ENCODE measurements around the gene SCN8A.
"Not testable (repeated sequence)": the region's sequence is repeated elsewhere in the genome, so short reads cannot be mapped to it uniquely, and the experiment has no call there.

Gene SCN8A

DNA sequence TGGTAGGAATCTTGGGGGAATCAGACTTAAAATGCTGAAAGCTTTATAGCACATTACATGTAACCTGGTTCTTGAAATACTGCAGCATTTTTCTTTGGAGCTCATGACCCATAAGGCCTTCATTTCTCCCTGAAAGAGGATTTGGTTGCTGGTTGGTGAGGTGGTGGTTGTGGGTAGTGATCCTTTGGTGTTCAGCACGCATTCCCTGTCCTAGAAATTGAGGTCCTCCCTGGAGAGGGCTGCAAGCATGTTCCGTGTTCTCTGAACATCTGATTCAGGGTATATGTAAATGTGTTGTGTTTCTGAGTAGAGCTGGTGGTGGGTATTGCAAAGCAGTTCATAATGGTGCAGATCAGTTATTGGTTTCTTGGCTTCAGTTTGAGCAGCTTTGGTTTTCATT is 2.0 kb downstream of the SCN8A start:
- Histone ChIP-seq H3K4me3 (ENCODE audit: low read length) (no peak overlapping the region), H3K27me3 (ENCODE audit: control insufficient read depth, insufficient read depth, low read length) (peaks cover 4% of the 10 kb centered on the region), H3K36me3 (ENCODE audit: control insufficient read depth, insufficient read depth, low read length) (no peaks in the 10 kb centered on the region), H3K9ac (ENCODE audit: low read length) (no peak overlapping the region), H3K27ac (ENCODE audit: low read depth, low read length) (no peak overlapping the region), H3K4me1 (ENCODE audit: control insufficient read depth, insufficient read depth, low read length) (no peaks in the 10 kb centered on the region)

DNA sequence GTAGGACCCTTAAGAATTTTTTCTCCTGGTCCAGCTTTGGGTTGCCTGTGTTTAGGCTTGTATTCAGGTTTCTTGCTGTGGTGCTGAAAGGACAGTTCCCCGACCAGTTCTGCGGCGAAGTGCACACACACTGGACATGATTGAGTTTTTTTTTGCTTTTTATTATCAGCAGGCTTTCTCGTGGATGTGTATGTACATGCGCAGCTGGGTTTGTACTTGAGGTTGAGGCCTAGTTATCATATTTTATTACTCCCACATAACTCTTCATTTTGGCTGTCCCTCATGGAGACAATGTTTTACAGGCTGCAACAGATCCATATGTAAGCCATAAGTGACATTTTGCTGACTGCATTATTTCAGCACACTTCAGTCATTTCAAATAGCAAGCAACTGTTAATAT is 2.5 kb downstream of the SCN8A start:
- Histone ChIP-seq H3K27me3 (ENCODE audit: control insufficient read depth, insufficient read depth, low read length) (peaks cover 4% of the 10 kb centered on the region), H3K4me1 (ENCODE audit: control insufficient read depth, insufficient read depth, low read length) (no peaks in the 10 kb centered on the region), H3K9ac (ENCODE audit: low read length) (no peak overlapping the region), H3K36me3 (ENCODE audit: control insufficient read depth, insufficient read depth, low read length) (no peaks in the 10 kb centered on the region), H3K27ac (ENCODE audit: low read depth, low read length) (no peak overlapping the region), H3K4me3 (ENCODE audit: low read length) (no peak overlapping the region)

DNA sequence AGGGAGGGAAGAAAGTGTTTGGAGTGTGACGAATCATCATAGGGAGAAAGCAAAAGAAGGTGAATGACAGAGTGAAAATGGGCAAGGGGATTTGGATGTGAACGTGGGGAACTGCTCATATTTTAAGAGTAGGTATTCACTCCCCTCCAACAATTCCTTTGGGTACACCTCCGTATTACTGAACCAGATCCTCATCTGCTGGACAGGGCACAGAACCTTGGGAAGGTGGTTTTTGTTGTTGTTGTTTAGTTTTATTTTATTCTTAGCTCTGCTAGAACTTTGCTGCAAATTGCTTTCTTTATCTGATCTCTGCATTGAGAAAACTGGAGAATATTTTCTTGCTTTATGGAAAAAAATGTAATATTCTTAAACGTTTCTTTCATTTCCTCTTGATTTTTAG is 7.1 kb downstream of the SCN8A start:
- no peaks in the 10 kb centered on the region for H3K27me3 ChIP-seq (ENCODE audit: control insufficient read depth, insufficient read depth, low read length)
- no peaks in the 10 kb centered on the region for H3K4me1 ChIP-seq (ENCODE audit: control insufficient read depth, insufficient read depth, low read length)
- no peak overlapping the region for H3K27ac ChIP-seq (ENCODE audit: low read depth, low read length)

DNA sequence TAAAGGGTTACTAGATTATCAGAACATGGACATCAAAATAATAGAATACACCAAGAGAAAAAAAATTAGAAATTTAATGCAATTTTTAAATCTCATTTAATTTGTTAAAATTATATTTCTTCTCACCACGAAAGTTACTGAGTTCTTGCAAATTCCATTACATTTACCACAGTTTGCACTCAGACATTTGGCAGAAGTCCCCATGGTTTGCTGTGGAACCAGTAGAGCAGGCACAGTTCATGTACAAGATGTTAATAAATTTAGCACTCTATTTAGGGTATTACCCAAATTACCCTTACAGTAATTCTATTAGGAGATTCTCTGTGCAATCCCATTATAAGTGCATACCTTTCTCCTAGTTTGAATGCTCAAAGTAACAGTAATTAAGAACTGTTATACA is 9.7 kb downstream of the SCN8A start:
- Histone ChIP-seq H3K4me1 (ENCODE audit: control insufficient read depth, insufficient read depth, low read length) (no peaks in the 10 kb centered on the region), H3K9ac (ENCODE audit: low read length) (no peak overlapping the region), H3K36me3 (ENCODE audit: control insufficient read depth, insufficient read depth, low read length) (no peaks in the 10 kb centered on the region), H3K27ac (ENCODE audit: low read depth, low read length) (no peak overlapping the region), H3K4me3 (ENCODE audit: low read length) (no peak overlapping the region), H3K27me3 (ENCODE audit: control insufficient read depth, insufficient read depth, low read length) (no peaks in the 10 kb centered on the region)

More for the DNA sequence above, 7.1 kb downstream of the SCN8A start:
- Histone ChIP-seq H3K9ac (ENCODE audit: low read length) (no peak overlapping the region), H3K36me3 (ENCODE audit: control insufficient read depth, insufficient read depth, low read length) (no peaks in the 10 kb centered on the region), H3K4me3 (ENCODE audit: low read length) (no peak overlapping the region)

DNA sequence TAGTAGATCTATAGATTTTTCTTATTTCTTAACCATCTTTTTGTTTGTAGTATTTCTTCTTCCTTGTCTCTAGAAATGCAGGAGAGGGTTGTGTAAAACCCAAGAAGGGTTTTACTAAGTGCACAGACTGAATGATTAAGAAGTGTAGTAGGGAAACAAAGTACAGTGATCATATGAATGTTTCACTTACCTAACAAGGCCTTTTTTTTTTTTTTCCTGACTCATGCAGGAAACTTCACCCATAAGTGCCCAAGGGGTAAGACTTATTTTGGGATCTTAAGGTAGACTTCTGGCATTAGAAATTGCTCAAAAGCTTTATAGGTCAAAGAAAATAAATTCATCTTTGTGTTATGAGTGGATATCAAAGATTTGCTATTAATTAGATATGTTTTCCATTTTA is 10.2 kb downstream of the SCN8A start:
- Histone ChIP-seq H3K27me3 (ENCODE audit: control insufficient read depth, insufficient read depth, low read length) (no peaks in the 10 kb centered on the region), H3K4me3 (ENCODE audit: low read length) (no peak overlapping the region), H3K4me1 (ENCODE audit: control insufficient read depth, insufficient read depth, low read length) (no peaks in the 10 kb centered on the region), H3K9ac (ENCODE audit: low read length) (no peak overlapping the region), H3K36me3 (ENCODE audit: control insufficient read depth, insufficient read depth, low read length) (no peaks in the 10 kb centered on the region), H3K27ac (ENCODE audit: low read depth, low read length) (no peak overlapping the region)

DNA sequence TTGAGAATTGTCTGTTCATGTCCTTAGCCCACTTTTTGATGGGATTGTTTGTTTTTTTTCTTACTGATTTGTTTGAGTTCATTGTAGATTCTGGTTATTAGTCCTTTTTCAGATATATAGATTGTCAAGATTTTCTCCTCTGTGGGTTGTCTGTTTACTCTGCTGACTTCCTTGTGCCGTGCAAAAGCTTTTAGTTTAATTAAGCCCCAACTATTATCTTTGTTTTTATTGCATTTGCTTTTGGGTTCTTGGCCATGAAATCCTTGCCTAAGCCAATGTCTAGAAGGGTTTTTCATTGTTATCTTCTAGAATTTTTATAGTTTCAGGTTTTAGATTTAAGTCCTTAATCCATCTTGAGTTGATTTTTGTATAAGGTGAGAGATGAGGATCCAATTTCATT is 14.9 kb downstream of the SCN8A start:
- H3K27me3 ChIP-seq (ENCODE audit: control insufficient read depth, insufficient read depth, low read length); H3K4me1 ChIP-seq (ENCODE audit: control insufficient read depth, insufficient read depth, low read length); H3K27ac ChIP-seq (ENCODE audit: low read depth, low read length); H3K4me3 ChIP-seq (ENCODE audit: low read length); H3K9ac ChIP-seq (ENCODE audit: low read length); H3K36me3 ChIP-seq (ENCODE audit: control insufficient read depth, insufficient read depth, low read length): not testable (repeated sequence)

DNA sequence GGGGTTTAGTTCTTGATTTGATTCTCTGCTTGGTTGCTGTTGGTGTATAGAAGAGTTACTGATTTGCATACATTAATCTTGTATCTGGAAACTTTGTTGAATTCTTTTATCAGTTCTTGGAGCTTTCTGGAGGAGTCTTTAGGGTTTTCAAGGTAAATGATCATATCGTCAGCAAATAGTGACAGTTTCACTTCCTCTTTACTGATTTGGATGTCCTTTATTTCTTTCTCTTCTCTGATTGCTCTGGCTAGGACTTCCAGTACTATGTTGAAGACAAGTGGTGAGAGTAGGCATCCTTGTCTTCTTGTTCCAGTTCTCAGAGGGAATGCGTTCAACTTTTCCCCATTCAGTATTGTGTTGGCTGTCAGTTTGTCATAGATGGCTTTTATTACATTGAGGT is 16.2 kb downstream of the SCN8A start:
- H3K9ac ChIP-seq (ENCODE audit: low read length); H3K27me3 ChIP-seq (ENCODE audit: control insufficient read depth, insufficient read depth, low read length); H3K27ac ChIP-seq (ENCODE audit: low read depth, low read length); H3K4me1 ChIP-seq (ENCODE audit: control insufficient read depth, insufficient read depth, low read length); H3K36me3 ChIP-seq (ENCODE audit: control insufficient read depth, insufficient read depth, low read length); H3K4me3 ChIP-seq (ENCODE audit: low read length): not testable (repeated sequence)

DNA sequence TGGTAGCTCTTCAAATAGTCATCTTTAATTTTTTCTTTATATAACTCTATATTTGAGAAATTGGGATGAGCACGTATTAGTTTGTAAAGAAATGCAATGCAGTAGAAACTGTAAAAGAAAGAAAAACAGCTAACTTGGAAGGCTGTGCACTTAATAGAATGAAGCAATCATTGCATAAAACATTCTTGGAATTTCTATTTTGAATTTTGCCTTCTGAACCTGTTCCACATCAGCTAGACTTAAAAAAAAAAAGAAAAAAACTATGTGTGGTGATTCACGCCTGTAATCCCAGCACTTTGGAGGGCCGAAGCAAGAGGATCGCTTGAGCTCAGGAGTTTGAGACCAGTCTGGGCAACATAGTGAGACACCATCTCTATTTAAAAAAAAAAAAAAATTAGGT is 29.4 kb downstream of the SCN8A start:
- Histone ChIP-seq H3K27me3 (ENCODE audit: control insufficient read depth, insufficient read depth, low read length) (no peaks in the 10 kb centered on the region), H3K4me1 (ENCODE audit: control insufficient read depth, insufficient read depth, low read length) (no peaks in the 10 kb centered on the region), H3K27ac (ENCODE audit: low read depth, low read length) (no peak overlapping the region), H3K9ac (ENCODE audit: low read length) (no peak overlapping the region), H3K4me3 (ENCODE audit: low read length) (no peak overlapping the region), H3K36me3 (ENCODE audit: control insufficient read depth, insufficient read depth, low read length) (no peaks in the 10 kb centered on the region)

DNA sequence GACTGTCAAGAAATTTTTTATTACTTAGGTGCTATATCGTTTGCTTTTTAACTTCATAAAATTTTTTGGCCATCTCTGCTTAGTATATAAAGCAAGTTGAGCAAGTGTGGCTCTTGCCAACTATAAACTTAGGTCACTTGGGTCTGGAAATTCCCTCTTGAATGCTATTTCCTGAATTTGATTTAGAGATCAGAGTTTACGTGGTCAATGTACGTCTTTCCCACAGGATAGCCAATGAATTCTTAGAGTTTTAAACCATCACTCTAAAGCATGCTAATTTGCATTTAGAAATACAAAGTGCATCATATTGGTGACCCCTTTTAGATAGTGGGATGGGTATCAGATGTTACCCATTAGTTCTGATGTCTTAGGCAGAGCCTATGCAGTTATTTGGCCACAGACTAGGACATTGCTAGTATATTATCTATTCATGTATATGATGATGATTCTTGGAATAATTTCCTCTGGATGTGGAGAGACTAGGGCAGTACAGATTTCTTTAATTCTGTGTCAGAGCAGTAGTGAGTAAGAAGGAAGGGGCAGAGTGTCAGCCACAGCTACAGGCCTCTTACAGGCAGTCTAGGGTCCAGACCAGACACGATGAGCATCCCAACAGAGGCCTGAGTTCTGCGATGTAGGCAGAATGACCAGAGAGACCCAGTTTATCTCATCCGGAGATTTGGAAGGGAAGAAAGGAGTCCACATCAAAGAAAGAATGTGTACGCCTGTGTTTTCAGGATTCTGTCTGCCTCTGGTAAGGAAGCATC is 30.3 kb downstream of the SCN8A start:
- Histone ChIP-seq H3K36me3 (ENCODE audit: control insufficient read depth, insufficient read depth, low read length) (no peaks in the 10 kb centered on the region), H3K4me1 (ENCODE audit: control insufficient read depth, insufficient read depth, low read length) (no peaks in the 10 kb centered on the region), H3K4me3 (ENCODE audit: low read length) (no peak overlapping the region), H3K27me3 (ENCODE audit: control insufficient read depth, insufficient read depth, low read length) (no peaks in the 10 kb centered on the region), H3K27ac (ENCODE audit: low read depth, low read length) (no peak overlapping the region), H3K9ac (ENCODE audit: low read length) (no peak overlapping the region)

DNA sequence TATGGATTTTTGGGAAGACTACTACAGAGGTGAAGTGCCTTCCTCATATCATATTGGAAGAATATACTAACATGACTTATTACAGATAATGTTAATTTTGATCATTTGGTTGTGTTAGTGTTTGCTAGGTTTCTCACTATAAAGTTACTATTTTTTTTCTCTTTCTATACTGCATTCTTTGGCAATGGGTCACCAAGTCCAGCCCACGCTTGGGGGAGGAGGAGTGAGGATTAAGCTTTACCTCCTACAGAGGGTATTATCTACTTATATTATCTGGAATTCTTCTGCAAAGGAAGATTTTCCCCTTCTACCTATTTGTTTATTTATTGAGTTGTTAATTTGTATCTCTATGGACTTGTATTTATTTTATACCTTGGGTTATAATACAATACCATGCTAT is 31.5 kb downstream of the SCN8A start:
- Histone ChIP-seq H3K9ac (ENCODE audit: low read length) (no peak overlapping the region), H3K4me1 (ENCODE audit: control insufficient read depth, insufficient read depth, low read length) (no peaks in the 10 kb centered on the region), H3K27ac (ENCODE audit: low read depth, low read length) (no peak overlapping the region), H3K36me3 (ENCODE audit: control insufficient read depth, insufficient read depth, low read length) (no peaks in the 10 kb centered on the region), H3K4me3 (ENCODE audit: low read length) (no peak overlapping the region), H3K27me3 (ENCODE audit: control insufficient read depth, insufficient read depth, low read length) (no peaks in the 10 kb centered on the region)

DNA sequence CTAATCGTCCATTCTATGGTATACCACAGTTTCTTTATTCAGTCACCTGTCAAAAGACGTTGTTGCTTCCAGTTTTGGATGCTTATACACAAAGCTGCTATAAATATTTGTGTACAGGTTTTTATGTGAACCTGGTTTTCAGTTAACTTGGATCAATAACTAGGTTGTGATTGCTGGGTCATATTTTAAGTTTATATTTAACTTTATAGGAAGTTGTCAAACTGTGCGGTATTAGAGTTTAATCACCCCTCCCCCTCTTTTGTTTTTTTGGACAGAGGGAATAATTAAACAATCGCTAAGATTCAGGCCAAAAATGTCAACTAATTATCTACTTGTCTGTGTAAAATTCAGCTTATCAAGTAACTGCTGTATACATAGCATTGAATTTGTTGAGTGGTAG is 34.3 kb downstream of the SCN8A start:
- Histone ChIP-seq H3K36me3 (ENCODE audit: control insufficient read depth, insufficient read depth, low read length) (no peaks in the 10 kb centered on the region), H3K4me3 (ENCODE audit: low read length) (no peak overlapping the region), H3K27me3 (ENCODE audit: control insufficient read depth, insufficient read depth, low read length) (no peaks in the 10 kb centered on the region), H3K9ac (ENCODE audit: low read length) (no peak overlapping the region), H3K4me1 (ENCODE audit: control insufficient read depth, insufficient read depth, low read length) (no peaks in the 10 kb centered on the region), H3K27ac (ENCODE audit: low read depth, low read length) (no peak overlapping the region)

DNA sequence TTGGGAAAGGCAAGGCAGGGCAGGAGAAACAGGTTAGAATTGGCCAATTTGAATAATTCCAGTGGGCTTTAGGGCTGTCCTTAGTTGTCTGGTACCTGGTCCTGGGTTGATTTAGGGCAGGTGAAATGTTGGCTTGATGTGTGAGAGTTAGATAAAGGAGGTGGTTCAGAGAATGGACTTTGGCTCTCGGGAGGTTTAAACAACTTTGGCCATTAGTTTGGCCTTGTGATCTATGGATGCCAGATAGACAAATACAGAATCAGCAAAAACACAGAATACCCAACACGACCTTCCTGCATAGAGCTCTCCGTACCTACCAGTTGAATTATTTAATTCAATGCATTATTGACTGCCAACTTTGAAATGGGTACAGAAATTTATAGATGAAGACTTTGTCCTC is 35.1 kb downstream of the SCN8A start:
- no peaks in the 10 kb centered on the region for H3K27me3 ChIP-seq (ENCODE audit: control insufficient read depth, insufficient read depth, low read length)
- H3K9ac ChIP-seq (ENCODE audit: low read length) = no peak overlapping the region
- no peaks in the 10 kb centered on the region for H3K4me1 ChIP-seq (ENCODE audit: control insufficient read depth, insufficient read depth, low read length)
- no peak overlapping the region for H3K4me3 ChIP-seq (ENCODE audit: low read length)
- no peak overlapping the region for H3K27ac ChIP-seq (ENCODE audit: low read depth, low read length)
- H3K36me3 ChIP-seq (ENCODE audit: control insufficient read depth, insufficient read depth, low read length) = no peaks in the 10 kb centered on the region

DNA sequence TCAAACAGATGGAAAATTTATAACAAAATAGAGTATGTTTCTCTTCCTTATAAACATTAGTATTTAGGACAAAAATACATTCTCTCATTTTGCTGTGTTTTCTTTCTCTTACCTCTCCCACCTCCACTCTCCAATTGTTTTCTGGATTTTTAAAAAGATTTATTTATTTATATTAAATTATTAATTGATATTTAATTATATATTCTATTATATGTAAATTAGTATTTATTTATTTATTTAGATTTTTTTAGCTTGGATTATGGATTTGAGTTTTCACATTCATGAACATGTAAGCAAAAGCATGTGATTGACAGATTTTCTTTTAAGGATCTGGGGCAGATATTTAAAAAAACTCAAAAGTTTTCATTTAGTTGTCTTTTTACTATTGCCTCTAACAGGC is 35.6 kb downstream of the SCN8A start:
- Histone ChIP-seq H3K27me3 (ENCODE audit: control insufficient read depth, insufficient read depth, low read length) (no peaks in the 10 kb centered on the region), H3K9ac (ENCODE audit: low read length) (no peak overlapping the region), H3K4me1 (ENCODE audit: control insufficient read depth, insufficient read depth, low read length) (no peaks in the 10 kb centered on the region), H3K27ac (ENCODE audit: low read depth, low read length) (no peak overlapping the region), H3K36me3 (ENCODE audit: control insufficient read depth, insufficient read depth, low read length) (no peaks in the 10 kb centered on the region), H3K4me3 (ENCODE audit: low read length) (no peak overlapping the region)
